Activated naive CD8-positive, alpha-beta T cell treated with anti-CD3 and anti-CD28 coated beads for 36 hours (primary cell): ENCODE results near the gene BPIFB2. TPM values are rescaled to one million over a fixed set of nuclear protein-coding genes. Genes with fewer than 3 reads are reported as not detected.
"Not testable (repeated sequence)": the region's sequence is repeated elsewhere in the genome, so short reads cannot be mapped to it uniquely, and the experiment has no call there.

Source experiments
- DNase-seq: peaks from one replicate; pipeline ENCODE4 v3.0.0; 2021
- H3K27ac Mint-ChIP-seq: one replicate; pipeline ENCODE4 v1.8.0; 2022; ENCODE audit warnings: mild to moderate bottlenecking, moderate library complexity, mixed read lengths
- H3K27me3 Mint-ChIP-seq: one replicate; pipeline ENCODE4 v1.8.0; 2022; ENCODE audit warnings: mild to moderate bottlenecking, mixed read lengths
- H3K36me3 Mint-ChIP-seq: one replicate; pipeline ENCODE4 v1.8.0; 2021; ENCODE audit warnings: mild to moderate bottlenecking, mixed read lengths
- H3K4me1 Mint-ChIP-seq: one replicate; pipeline ENCODE4 v1.8.0; 2021; ENCODE audit warnings: mixed read lengths
- H3K4me3 Mint-ChIP-seq: one replicate; pipeline ENCODE4 v1.8.0; 2022; ENCODE audit warnings: mild to moderate bottlenecking, moderate library complexity, mixed read lengths
- H3K9me3 Mint-ChIP-seq: one replicate; pipeline ENCODE4 v1.8.0; 2022; ENCODE audit warnings: mixed read lengths
- total RNA-seq, 2 experiments: library from RNA; stranded (reverse); gene quantifications; one replicate each; pipeline ENCODE4 v1.2.3, GENCODE V29; 2021

The BPIFB2 gene
- total RNA-seq, 2 experiments from 2014 or later, result not detected

DNA sequence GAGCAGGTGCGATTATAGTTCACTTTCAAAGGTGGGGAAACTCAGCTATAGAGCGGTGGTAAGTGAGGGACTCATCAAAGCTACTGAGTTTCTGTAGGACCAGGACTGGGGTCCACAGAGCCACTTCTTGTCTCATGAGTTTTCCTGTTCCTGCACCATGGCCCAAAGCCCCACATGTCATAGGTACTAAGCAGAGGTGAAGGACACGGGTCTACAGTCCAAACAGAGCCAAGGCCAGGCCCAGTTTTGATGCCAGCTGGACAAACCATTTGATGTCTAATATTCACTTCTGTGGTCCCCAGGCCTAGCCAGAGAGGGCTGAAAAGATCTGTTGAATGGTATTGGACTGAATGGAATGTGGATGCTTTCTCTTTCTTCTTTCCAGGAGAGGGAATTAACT lies 34.9 kb downstream of the BPIFB2 start:
- DNase-seq, result no peak
- Mint-ChIP-seq H3K27me3 (no peaks in the 10 kb centered on the region), H3K4me1 (no peaks in the 10 kb centered on the region), H3K4me3 (no peak overlapping the region), H3K36me3 (no peaks in the 10 kb centered on the region), H3K27ac (no peak overlapping the region), H3K9me3 (peaks cover 13% of the 10 kb centered on the region)

DNA sequence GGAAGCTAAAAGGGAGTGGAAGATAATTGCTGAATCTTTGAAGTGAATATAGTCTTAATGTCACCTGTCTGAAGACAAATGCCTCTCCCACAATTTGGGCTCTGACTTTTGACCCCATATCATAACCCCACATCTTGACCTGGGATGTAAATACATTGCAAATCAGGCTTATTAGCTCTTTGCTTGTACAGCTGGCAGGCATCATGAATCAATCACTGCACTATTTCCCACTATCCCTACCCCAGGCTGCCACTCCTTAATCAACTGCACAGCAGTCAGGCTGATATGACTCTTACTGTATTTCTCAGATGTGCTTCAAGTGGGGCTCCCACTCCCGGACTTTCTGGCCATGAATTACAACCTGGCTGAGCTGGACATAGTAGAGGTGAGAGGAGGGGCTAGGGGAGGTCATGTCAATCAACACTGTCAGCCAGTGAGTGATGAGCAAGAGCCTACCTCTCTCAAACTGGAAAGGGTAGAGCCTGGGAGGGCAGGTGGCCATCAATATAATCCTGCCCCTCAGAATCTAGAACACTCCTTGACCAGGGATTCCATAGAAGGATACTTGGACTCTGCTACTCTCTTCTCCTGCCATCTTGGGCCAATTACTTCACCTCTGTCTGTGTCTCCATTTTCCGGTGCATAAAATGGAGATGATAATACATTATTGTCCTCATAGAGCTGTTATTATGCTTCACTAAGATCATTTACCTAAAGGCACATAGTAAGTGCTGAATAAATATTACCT lies 35.7 kb downstream of the BPIFB2 start:
- DNase-seq, result no peak
- Mint-ChIP-seq H3K4me1 (no peaks in the 10 kb centered on the region), H3K27me3 (no peaks in the 10 kb centered on the region), H3K9me3 (peaks cover 13% of the 10 kb centered on the region), H3K36me3 (no peaks in the 10 kb centered on the region), H3K27ac (no peak overlapping the region), H3K4me3 (no peak overlapping the region)

DNA sequence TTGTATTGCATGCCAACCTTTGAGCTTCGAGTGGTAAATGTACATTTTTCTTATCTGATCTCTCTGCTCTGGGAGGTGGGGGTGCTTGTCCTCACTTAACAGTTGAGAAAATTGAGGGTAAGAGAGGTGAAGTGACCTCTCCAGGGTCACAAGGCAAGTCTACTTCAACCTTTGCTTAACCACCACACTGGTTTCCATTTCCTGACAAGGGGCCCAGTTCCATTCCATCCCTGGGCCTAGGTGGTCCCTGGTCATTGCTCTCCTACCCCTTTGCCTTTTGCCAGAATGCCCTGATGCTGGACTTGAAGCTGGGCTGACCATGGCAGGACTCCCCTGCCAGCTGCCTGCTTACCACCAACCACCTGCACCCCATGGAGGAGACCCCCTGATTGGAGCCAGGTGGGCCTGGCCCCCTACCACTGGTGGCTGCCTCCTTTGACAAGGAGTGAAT lies 36.3 kb downstream of the BPIFB2 start:
- H3K9me3 Mint-ChIP-seq, result peaks cover 13% of the 10 kb centered on the region
- H3K27me3 Mint-ChIP-seq, result no peaks in the 10 kb centered on the region
- no peaks in the 10 kb centered on the region for H3K36me3 Mint-ChIP-seq
- H3K4me1 Mint-ChIP-seq, result no peaks in the 10 kb centered on the region
- H3K27ac Mint-ChIP-seq, result no peak overlapping the region
- no peak overlapping the region for H3K4me3 Mint-ChIP-seq
- DNase-seq, result no peak

DNA sequence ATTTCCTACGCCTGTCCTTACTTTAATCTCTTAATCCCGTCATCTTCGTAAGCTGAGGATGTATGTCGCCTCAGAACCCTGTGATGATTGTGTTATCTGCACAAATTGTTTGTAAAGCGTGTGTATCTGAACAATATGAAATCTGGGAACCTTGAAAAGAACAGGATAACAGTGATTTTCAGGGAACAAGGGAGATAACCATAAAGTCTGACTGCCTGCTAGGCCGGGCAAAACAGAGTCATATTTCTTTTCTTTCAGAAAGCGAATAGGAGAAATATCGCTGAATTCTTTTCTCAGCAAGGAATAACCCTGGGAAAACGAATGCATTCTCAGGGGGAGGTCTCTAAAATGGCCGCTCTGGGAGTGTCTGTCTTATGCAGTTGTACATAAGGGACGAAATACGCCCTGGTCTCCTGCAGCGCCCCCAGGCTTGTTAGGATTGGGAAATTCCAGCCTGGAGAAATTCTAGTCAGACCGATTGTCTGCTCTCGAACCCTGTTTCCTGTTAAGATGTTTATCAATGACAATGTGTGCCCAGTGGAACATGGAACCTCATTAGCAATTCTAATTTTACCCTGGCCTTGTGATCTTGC lies 37.7 kb downstream of the BPIFB2 start:
- H3K4me3 Mint-ChIP-seq, H3K27ac Mint-ChIP-seq, H3K4me1 Mint-ChIP-seq, H3K27me3 Mint-ChIP-seq, H3K36me3 Mint-ChIP-seq, DNase-seq: not testable (repeated sequence)
- H3K9me3 Mint-ChIP-seq, result peaks cover 13% of the 10 kb centered on the region

DNA sequence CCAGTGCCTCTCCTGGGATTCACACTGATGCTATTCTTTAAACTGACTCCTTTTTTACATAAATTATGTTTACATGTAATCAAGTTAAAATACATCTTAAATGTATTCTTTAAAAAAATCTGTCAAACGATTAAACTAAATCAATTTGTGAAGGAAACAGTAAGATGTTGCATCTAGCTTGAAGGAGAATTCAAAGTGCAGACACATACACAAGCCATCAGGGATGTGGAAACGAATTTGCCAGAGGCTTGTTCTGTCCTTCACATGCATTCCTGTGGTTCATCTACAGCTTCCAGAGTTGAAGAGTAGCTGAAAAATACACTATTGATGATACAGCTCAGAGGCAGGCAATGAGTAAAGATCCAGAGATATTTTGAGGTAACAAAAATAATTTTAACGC lies 38.9 kb downstream of the BPIFB2 start:
- Mint-ChIP-seq H3K4me1 (no peaks in the 10 kb centered on the region), H3K4me3 (no peak overlapping the region), H3K9me3 (peaks cover 13% of the 10 kb centered on the region), H3K36me3 (no peaks in the 10 kb centered on the region), H3K27me3 (no peaks in the 10 kb centered on the region), H3K27ac (no peak overlapping the region)
- DNase-seq, result no peak

DNA sequence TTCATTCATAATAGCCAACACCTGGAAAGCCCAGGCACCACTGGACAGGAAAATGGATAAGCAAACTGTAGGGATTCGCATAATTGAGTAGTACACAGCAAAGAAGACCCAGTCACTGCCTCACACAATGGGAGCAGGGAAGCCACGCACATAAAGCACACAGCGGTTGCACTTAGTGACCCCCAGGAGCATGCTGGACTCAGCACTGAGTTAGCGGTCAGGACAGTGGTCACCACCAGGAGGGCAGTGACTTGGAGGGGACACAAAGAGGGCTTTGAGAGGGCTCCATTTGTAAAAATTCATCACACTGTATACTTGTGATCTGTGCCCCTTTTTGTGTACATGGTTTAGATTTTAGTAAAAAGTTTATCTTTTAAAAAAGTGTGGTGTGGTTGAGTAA lies 43.8 kb downstream of the BPIFB2 start:
- Mint-ChIP-seq H3K27ac (no peak overlapping the region), H3K36me3 (no peaks in the 10 kb centered on the region), H3K9me3 (peaks cover 2% of the 10 kb centered on the region), H3K27me3 (no peaks in the 10 kb centered on the region), H3K4me1 (no peaks in the 10 kb centered on the region), H3K4me3 (no peak overlapping the region)
- DNase-seq, result no peak

DNA sequence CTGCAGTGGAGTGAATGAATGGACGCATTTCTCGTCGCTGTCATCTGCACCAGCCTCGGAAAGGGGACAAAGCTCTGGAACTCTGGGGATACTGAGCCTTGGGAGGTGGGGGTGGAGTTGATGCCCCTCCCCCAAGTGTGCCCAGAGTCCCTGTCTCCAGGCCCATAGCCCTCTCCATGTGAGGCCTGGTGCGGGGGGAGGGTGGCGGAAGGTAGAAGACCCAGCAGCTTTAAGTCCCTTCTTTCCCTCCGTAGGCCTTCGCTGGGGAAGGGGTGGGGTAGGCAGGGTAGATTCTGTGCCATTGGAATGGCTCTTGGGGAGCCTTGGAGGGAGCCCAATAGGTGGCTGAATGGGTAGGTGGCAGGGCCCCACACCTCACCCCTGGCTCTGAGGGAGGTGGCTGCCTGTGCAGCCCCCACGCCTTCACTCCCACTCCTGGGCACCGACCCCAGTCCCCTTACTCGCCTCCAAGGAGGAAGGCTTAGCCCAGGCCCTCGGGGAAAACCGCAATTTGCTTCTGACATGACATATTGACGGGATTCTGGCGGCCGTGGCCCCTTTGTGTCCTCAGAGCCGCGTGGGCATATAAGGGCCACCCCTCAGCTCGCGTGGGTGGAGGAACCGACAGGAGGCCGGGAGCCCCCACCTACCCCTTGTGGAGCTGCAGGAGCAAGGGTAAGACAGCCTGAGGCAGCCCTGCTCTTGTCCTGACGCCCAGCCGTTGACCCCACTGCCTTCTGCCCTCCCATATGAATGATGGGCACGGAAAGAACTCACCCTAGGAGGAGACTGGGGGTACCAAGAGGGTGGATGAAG lies 46.0 kb downstream of the BPIFB2 start, which contains the start of gene BPIFB3:
TSS of gene BPIFB3 (plus strand) at position 613 of the 816 bp plus-strand sequence. CDS start 1,533 bp downstream, outside the sequence.
- Mint-ChIP-seq H3K9me3 (no peaks in the 10 kb centered on the region), H3K27ac (no peak within 1 kb of the TSS), H3K4me1 (no peaks in the 10 kb centered on the region), H3K4me3 (no peak within 1 kb of the TSS), H3K27me3 (no peaks in the 10 kb centered on the region), H3K36me3 (no peaks in the 10 kb centered on the region)
- DNase-seq, result no peak

DNA sequence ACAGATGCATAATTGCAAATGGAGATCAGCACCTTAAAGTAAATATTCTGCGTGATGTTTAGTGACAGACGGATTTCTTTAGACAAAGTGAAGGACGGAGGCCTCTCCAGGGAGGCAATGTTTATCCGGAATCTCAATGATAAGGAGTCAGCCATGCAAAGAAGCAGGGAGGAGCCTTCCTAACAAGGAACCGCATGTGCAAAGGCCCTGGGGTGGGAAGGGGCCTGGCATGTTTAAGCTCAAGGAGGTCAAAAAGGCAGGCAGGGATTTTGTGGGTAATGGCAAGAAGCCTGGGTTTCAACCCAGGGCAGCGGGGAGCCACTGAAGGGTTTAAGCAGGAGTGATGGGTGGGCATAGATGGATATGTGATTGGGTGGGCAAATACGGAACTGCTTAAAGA lies 46.9 kb downstream of the BPIFB2 start:
- no peaks in the 10 kb centered on the region for H3K27me3 Mint-ChIP-seq
- H3K4me1 Mint-ChIP-seq, result no peaks in the 10 kb centered on the region
- no peak overlapping the region for H3K4me3 Mint-ChIP-seq
- no peaks in the 10 kb centered on the region for H3K9me3 Mint-ChIP-seq
- no peak for DNase-seq
- H3K27ac Mint-ChIP-seq, result no peak overlapping the region
- H3K36me3 Mint-ChIP-seq, result no peaks in the 10 kb centered on the region

DNA sequence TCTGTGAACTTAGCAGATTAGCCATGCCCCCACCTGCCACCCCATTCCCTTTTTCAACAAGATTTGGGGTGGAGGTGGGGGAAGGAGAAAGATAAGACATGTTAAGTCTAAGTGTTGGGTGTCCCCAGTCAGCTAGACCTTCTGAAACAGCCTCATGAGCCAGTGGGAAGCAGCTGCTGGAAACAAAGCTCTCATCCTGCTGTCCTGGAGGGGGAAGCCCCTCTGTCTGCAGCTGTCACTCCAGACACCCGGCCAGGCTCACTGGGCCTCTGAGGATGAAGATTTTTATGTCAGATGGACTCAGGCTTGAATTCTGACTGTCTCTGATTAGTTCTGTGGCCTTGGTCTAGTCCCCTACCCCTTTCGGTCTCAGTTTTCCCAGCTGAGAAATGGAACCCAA lies 47.3 kb downstream of the BPIFB2 start:
- DNase-seq, result no peak

DNA sequence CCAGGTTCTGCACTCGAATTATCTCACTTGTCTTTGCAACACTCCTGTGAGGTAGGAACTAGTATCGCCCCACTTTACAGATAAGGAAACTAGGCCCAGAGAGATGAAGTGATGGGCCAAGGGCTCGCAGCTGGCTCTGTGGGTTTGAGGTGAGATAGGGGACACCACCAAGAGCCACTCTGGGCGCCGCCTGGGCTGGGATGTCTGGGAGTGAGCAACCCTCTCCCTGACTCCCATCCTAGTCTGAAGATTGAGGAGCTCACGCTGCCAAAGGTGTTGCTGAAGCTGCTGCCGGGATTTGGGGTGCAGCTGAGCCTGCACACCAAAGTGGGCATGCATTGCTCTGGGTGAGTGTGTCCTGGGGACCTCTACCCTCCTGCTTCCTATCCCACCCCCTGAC lies 51.6 kb downstream of the BPIFB2 start:
- H3K4me1 Mint-ChIP-seq, result no peaks in the 10 kb centered on the region
- no peak overlapping the region for H3K4me3 Mint-ChIP-seq
- no peak overlapping the region for H3K27ac Mint-ChIP-seq
- no peak for DNase-seq
- no peaks in the 10 kb centered on the region for H3K36me3 Mint-ChIP-seq
- no peaks in the 10 kb centered on the region for H3K27me3 Mint-ChIP-seq
- H3K9me3 Mint-ChIP-seq, result no peaks in the 10 kb centered on the region

More for the DNA sequence above, 47.3 kb downstream of the BPIFB2 start:
- no peaks in the 10 kb centered on the region for H3K4me1 Mint-ChIP-seq
- H3K36me3 Mint-ChIP-seq, result no peaks in the 10 kb centered on the region
- no peak overlapping the region for H3K27ac Mint-ChIP-seq
- H3K9me3 Mint-ChIP-seq, result no peaks in the 10 kb centered on the region
- no peak overlapping the region for H3K4me3 Mint-ChIP-seq
- H3K27me3 Mint-ChIP-seq, result no peaks in the 10 kb centered on the region

DNA sequence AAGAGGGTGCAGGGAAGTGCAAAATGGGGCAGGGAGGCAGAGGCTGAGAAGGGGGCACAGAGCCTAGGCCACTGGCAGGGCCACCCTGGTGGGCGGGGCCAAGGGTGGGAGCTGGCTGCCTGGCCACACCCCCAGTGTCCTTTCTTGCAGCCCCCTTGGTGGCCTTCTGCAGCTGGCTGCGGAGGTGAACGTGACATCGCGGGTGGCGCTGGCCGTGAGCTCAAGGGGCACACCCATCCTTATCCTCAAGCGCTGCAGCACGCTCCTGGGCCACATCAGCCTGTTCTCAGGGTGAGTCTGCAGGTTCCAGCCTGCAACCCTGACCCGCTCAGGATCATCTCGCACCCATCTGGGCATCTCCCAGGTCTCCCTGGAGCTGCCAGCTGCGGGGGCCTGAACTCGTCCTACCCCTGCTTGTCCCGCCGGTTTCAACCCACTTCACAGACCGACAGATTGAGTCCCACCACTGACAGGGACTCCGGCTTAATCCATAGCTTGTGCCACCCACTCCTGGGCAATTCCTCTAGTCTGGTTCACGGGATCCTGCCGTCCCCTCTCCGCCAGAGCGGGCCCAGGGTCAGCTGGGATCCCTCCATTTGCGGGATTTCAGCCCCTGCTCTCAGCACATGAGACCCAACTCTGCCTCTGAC lies 52.4 kb downstream of the BPIFB2 start:
- H3K27me3 Mint-ChIP-seq, result no peaks in the 10 kb centered on the region
- no peak overlapping the region for H3K27ac Mint-ChIP-seq
- DNase-seq, result no peak
- no peak overlapping the region for H3K4me3 Mint-ChIP-seq
- no peaks in the 10 kb centered on the region for H3K9me3 Mint-ChIP-seq
- no peaks in the 10 kb centered on the region for H3K36me3 Mint-ChIP-seq
- no peaks in the 10 kb centered on the region for H3K4me1 Mint-ChIP-seq

DNA sequence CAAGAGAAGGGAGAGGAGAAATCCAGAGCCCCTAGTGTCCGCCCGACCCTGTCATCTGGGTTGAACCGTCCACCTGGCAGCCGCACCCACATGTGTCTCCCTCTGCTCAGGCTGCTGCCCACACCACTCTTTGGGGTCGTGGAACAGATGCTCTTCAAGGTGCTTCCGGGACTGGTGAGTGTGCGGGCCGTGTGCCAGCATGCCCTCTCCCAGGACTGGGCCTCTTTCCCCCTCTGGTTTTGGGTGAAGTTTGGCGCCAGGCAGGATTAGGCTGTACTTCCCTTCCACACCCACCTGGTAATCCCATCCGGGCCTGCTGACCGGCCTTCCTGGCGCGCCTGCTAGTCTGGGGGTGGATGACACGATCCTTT lies 54.1 kb downstream of the BPIFB2 start:
- no peak overlapping the region for H3K27ac Mint-ChIP-seq

DNA sequence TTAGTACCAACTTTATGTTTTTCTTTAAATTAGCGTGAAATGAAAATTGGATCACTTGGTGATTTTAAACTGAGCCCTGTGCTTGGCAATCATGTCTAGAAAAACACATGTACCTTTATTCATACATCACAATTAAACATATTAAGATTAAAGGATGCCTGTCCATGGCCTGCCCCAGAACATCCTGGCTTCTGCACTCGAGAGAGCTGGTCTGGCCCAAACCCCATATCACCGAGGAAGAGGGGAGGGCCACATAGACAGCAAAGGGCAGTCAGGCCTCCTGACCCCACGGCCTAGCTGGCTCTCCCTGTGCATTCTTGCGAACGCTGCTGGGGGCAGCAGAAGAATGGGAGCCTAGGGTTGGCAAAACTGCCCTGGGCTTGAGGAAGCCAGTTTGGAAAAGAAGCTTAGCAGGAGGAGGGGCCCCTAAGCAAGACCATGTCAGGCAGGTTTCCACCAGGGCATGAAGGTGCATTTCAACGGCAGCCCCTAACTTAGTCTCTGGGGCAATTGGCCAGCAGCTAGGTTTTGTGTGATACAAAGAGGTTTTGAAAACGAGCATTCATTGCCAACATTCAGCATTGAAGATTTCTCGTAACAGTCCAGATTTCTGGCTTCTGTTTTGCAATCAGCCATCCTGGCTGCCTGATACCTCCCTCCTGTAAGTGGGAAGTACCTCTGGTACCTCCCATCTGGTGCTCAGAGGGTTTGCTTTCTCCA lies 54.8 kb downstream of the BPIFB2 start:
- H3K36me3 Mint-ChIP-seq, result no peaks in the 10 kb centered on the region
- no peaks in the 10 kb centered on the region for H3K9me3 Mint-ChIP-seq
- H3K27me3 Mint-ChIP-seq, result no peaks in the 10 kb centered on the region

More for the DNA sequence above, 54.1 kb downstream of the BPIFB2 start:
- Mint-ChIP-seq H3K4me3 (no peak overlapping the region), H3K4me1 (no peaks in the 10 kb centered on the region), H3K36me3 (no peaks in the 10 kb centered on the region), H3K27me3 (no peaks in the 10 kb centered on the region), H3K9me3 (no peaks in the 10 kb centered on the region)
- no peak for DNase-seq

DNA sequence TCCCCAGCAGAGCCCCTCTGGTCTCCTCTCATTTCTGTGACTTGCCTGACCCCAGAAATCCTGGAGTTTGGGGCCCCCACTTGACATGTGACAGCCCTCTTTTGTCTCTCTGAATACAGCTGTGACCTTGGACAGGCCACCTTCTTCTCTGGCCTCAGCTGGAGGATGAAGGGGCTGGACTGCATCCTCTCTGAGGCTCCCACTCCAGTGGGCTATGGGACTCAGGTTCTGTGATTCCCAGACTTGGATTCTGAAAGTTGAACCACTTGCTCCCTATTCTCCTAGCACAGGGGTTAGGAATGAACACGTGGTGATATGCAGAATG lies 55.3 kb downstream of the BPIFB2 start:
- Mint-ChIP-seq H3K27me3 (no peaks in the 10 kb centered on the region), H3K9me3 (no peaks in the 10 kb centered on the region), H3K36me3 (no peaks in the 10 kb centered on the region), H3K4me1 (no peaks in the 10 kb centered on the region), H3K27ac (no peak overlapping the region), H3K4me3 (no peak overlapping the region)
- DNase-seq, result no peak

More for the DNA sequence above, 54.8 kb downstream of the BPIFB2 start:
- H3K27ac Mint-ChIP-seq, result no peak overlapping the region
- no peak overlapping the region for H3K4me3 Mint-ChIP-seq
- no peaks in the 10 kb centered on the region for H3K4me1 Mint-ChIP-seq
- no peak for DNase-seq
